ENCODE measurements around the gene SKA1.
"Not testable (repeated sequence)": the region's sequence is repeated elsewhere in the genome, so short reads cannot be mapped to it uniquely, and the experiment has no call there.

Gene SKA1

DNA sequence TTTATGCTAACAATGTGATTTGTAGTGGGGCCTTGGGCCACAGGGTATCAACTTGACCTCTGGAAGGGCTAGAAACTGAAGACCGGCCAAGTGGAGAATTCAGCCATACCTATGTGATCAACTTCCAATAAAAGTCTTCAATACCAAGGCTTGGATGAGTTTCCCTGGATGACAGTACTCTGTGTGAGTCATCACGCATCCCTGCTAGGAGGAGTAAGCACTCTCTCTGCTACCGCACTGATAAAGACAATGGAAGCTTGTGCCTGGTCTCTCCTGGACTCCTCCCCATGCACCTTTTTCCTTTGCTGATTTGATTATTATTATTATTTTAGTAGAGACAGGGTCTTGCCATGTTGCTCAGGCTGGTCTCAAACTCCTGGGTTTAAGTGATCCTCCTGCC lies 58.1 kb downstream of the SKA1 start:
- TF ChIP-seq, protein P1, sequence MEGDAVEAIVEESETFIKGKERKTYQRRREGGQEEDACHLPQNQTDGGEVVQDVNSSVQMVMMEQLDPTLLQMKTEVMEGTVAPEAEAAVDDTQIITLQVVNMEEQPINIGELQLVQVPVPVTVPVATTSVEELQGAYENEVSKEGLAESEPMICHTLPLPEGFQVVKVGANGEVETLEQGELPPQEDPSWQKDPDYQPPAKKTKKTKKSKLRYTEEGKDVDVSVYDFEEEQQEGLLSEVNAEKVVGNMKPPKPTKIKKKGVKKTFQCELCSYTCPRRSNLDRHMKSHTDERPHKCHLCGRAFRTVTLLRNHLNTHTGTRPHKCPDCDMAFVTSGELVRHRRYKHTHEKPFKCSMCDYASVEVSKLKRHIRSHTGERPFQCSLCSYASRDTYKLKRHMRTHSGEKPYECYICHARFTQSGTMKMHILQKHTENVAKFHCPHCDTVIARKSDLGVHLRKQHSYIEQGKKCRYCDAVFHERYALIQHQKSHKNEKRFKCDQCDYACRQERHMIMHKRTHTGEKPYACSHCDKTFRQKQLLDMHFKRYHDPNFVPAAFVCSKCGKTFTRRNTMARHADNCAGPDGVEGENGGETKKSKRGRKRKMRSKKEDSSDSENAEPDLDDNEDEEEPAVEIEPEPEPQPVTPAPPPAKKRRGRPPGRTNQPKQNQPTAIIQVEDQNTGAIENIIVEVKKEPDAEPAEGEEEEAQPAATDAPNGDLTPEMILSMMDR (conservative IDR thresholded peaks at IDR 0.05; ENCODE audit: low read length), result no peak
- H3K4me3 ChIP-seq (ENCODE audit: low read length), result no peak overlapping the region

DNA sequence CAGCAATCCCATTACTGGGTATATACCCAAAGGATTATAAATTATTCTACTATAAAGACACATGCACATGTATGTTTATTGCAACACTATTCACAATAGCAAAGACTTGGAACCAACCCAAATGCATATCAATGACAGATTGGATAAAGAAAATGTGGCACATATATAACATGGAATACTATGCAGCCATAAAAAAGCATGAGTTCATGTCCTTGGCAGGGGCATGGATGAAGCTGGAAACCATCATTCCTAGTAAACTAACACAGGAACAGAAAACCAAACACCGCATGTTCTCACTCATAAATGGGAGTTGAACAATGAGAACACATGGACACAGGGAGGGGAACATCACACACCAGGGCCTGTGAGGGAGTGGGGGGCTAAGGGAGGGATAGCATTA lies 61.9 kb downstream of the SKA1 start:
- H3K4me3 ChIP-seq (ENCODE audit: low read length); DNase-seq (ENCODE audit: low read depth): not testable (repeated sequence)

More for the DNA sequence above, 58.1 kb downstream of the SKA1 start:
- no peak for DNase-seq (ENCODE audit: low read depth)

GRCh38 chr18:50439460-50440015 lies 64.7 kb downstream of the SKA1 start:
- DNase-seq (ENCODE audit: low read depth), result no peak

GRCh38 chr18:50441016-50441415 lies 66.2 kb downstream of the SKA1 start:
- no peak overlapping the region for H3K4me3 ChIP-seq (ENCODE audit: low read length)
- DNase-seq (ENCODE audit: low read depth), result no peak
- TF ChIP-seq, protein P1 (conservative IDR thresholded peaks at IDR 0.05; ENCODE audit: low read length), result no peak

More at GRCh38 chr18:50439460-50440015, 64.7 kb downstream of the SKA1 start:
- no peak overlapping the region for H3K4me3 ChIP-seq (ENCODE audit: low read length)
- TF ChIP-seq, protein P1 (conservative IDR thresholded peaks at IDR 0.05; ENCODE audit: low read length), result no peak

GRCh38 chr18:50441501-50441900 lies 66.7 kb downstream of the SKA1 start:
- no peak overlapping the region for H3K4me3 ChIP-seq (ENCODE audit: low read length)
- no peak for DNase-seq (ENCODE audit: low read depth)
- TF ChIP-seq, protein P1 (conservative IDR thresholded peaks at IDR 0.05; ENCODE audit: low read length), result no peak
